Progenitor cell of endocrine pancreas (in vitro differentiated cells): Measurements from ENCODE around the gene ZFP90. TPM values are rescaled to one million over a fixed set of nuclear protein-coding genes. Genes with fewer than 3 reads are reported as not detected.

Source experiments
- DNase-seq: peaks from one replicate; pipeline ENCODE4 v3.0.0; 2021; ENCODE audit warnings: low spot score; ENCODE audit not compliant: unreplicated experiment
- H3K27ac Mint-ChIP-seq: 2 replicates; pipeline ENCODE4 v1.8.0; 2021; ENCODE audit warnings: mild to moderate bottlenecking, moderate library complexity, mixed read lengths
- H3K27me3 Mint-ChIP-seq: 2 replicates; pipeline ENCODE4 v1.8.0; 2021; ENCODE audit warnings: mixed read lengths
- H3K36me3 Mint-ChIP-seq: 2 replicates; pipeline ENCODE4 v1.8.0; 2022; ENCODE audit warnings: mixed read lengths; ENCODE audit not compliant: insufficient read depth
- H3K4me1 Mint-ChIP-seq: 2 replicates; pipeline ENCODE4 v1.8.0; 2021; ENCODE audit warnings: low read depth, mixed read lengths
- H3K4me3 Mint-ChIP-seq: 2 replicates; pipeline ENCODE4 v1.8.0; 2021; ENCODE audit warnings: low read depth, mild to moderate bottlenecking, moderate library complexity, mixed read lengths
- H3K9me3 Mint-ChIP-seq: 2 replicates; pipeline ENCODE4 v1.8.0; 2021; ENCODE audit warnings: low read depth, mixed read lengths
- total RNA-seq: library from RNA; stranded (reverse); gene quantifications from 2 replicates; pipeline ENCODE4 v1.2.1, GENCODE V29; 2021
- TF ChIP-seq, protein P1 (sequence below): fragments of 200-600 bp; sonication (generic); IDR thresholded peaks from one replicate; pipeline ENCODE4 v1.5.0; 2021; ENCODE audit warnings: antibody characterized with exemption, mild to moderate bottlenecking; ENCODE audit not compliant: unreplicated experiment

Gene ZFP90
- total RNA-seq, 1 donor from 2014 or later = 60.3 TPM

DNA sequence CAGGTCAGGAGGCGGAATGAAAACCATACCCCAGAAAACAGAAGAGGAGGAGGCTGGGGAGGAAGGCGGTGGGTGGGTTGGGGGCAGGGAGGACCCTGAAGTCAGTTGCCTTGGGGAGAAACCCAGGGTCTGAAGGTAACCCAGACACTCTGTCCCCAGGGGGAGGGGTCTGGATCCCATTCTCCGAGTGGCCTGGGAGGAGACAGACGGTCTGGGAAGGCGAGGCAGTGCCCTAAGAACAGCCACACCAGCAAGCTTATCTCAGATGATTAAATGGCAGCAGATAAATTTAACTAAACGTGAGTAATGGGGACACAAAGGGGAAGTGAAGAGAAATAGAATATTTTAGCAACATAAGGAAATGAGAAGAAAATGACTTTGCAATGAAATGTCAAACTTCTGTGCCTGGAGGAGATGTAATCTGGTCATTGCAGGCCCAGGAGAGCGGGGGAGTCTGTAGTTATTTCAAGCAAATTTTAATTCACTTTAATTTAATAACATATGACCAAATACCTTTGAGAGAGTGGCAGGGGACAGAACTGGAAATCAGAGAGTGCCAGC, 21.4 kb upstream of the ZFP90 start:
- Mint-ChIP-seq H3K4me1 (peaks cover 4% of the 10 kb centered on the region), H3K36me3 (no peaks in the 10 kb centered on the region), H3K4me3 (no peak overlapping the region), H3K9me3 (no peaks in the 10 kb centered on the region), H3K27ac (no peak overlapping the region), H3K27me3 (peaks cover 10% of the 10 kb centered on the region)
- TF ChIP-seq, protein P1, sequence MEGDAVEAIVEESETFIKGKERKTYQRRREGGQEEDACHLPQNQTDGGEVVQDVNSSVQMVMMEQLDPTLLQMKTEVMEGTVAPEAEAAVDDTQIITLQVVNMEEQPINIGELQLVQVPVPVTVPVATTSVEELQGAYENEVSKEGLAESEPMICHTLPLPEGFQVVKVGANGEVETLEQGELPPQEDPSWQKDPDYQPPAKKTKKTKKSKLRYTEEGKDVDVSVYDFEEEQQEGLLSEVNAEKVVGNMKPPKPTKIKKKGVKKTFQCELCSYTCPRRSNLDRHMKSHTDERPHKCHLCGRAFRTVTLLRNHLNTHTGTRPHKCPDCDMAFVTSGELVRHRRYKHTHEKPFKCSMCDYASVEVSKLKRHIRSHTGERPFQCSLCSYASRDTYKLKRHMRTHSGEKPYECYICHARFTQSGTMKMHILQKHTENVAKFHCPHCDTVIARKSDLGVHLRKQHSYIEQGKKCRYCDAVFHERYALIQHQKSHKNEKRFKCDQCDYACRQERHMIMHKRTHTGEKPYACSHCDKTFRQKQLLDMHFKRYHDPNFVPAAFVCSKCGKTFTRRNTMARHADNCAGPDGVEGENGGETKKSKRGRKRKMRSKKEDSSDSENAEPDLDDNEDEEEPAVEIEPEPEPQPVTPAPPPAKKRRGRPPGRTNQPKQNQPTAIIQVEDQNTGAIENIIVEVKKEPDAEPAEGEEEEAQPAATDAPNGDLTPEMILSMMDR = no peak
- no peak for DNase-seq

DNA sequence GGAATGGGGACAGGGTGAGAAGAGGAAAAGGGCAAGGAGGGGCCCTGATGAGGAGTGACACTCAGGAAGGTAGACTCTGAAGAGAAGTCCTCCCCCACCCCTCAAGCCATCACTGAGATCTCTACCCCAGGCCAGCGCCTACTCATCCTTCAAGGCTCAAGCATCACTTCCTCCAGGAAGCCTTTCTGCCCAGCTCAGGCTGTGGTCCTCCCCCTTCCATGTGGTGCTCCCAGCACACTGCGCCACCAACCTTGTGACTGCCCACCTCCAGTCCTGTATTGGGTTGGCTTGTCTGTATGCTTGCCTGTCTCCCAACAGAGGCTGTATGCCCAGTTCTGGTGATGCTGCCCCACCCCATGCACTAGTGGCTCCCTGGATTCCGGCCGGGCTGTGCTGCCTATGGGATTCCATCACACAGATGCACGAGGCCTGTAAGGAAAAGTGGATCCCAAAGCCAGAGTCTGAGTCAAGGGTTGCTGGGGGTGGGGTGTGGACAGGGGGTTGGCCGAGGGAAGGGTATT, 19.8 kb upstream of the ZFP90 start:
- Mint-ChIP-seq H3K4me1 (peaks cover 4% of the 10 kb centered on the region), H3K9me3 (no peaks in the 10 kb centered on the region), H3K27ac (no peak overlapping the region), H3K27me3 (peaks cover 7% of the 10 kb centered on the region), H3K4me3 (no peak overlapping the region), H3K36me3 (no peaks in the 10 kb centered on the region)
- no peak for DNase-seq
- TF ChIP-seq, protein P1 = no peak

DNA sequence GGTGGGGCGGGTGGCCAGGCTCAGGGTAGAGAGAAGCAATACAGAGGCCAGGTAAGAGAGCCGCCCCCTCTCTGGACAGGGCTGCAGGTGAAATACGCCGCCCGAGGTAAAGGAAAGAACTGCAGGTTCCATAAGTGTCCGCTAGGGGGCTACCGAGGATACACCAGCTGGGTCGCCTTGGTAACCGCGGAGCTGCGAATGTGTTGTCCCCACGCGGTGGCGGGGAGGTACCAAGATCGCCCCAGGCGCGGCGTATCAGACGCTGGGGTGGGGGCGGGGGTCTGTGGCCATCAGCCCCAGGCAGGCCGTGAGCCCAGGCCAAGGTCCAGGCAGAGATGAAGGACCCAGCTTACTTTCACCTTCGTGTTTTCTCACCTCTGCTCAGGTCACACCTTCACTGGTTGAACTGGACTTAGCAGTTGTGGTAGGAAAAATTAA, 18.4 kb upstream of the ZFP90 start:
- Mint-ChIP-seq H3K4me3 (no peak overlapping the region), H3K36me3 (no peaks in the 10 kb centered on the region), H3K9me3 (no peaks in the 10 kb centered on the region), H3K4me1 (peaks cover 4% of the 10 kb centered on the region), H3K27ac (no peak overlapping the region), H3K27me3 (peaks cover 7% of the 10 kb centered on the region)
- TF ChIP-seq, protein P1 = peak; percentile 99
- peak; percentile 82 for DNase-seq

DNA sequence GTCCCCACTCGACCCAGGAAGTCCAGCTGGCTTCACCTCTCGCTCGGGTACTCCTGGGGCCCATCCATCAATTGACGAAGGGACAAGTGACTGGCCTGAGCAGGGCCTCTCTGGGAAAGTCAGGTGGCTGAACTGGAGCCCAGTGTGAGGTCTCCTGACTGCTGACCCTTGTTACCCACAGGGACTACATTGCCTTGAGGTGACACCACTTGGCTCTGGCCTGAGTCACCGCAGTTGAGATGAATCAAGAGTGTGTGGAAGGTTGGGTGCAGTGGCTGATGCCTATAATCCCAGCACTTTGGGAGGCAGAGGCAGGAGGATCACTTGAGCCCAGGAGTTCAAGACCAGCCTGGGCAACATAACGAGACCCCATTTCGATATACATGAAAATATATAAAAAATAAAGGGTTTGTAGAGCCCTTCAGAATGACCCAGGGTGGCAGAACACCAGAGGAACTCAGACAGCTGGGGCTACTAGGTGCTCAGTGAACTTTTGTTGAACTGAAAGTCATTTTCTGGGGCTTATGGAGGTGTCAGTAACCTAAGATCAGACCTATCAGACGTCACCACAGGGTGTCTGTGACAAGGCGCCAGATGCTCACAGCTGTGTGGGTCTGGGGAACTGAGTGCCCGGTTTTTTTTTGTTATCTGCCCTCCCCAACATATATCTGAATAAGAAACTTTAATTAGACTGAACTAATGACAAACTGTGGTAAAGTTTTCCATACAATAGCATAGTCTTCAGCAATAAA, 14.8 kb upstream of the ZFP90 start:
- TF ChIP-seq, protein P1 = no peak
- Mint-ChIP-seq H3K4me3 (no peak overlapping the region), H3K36me3 (no peaks in the 10 kb centered on the region), H3K9me3 (no peaks in the 10 kb centered on the region), H3K27me3 (peaks cover 7% of the 10 kb centered on the region), H3K4me1 (peaks cover 3% of the 10 kb centered on the region), H3K27ac (no peak overlapping the region)
- DNase-seq = no peak

DNA sequence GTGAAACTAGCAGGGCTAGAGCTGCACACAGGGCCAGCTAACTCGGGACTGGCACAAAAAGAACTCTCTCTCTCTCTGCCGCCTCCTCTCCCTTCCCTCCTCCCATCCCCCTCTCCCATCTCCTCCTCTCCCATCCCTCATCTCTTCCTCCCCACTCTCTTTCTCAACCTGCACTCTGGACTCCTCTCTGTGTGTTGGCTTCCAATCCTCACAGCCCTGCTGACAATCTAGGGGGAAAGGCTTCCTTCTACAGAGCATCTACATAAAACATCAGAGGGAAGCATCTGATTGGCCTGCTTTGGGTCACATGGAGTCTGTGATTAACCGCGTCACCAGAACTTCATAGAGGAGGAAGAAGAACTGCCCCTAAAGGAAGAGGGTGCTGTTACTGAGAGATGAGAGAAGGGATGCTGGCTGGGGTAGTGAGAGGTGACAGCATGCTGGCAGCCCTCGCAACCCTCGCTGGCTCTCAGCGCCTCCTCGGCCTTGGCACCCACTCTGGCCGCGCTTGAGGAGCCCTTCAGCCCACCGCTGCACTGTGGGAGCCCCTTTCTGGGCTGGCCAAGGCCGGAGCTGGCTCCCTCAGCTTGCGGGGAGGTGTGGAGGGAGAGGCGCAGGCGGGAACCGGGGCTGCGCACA, 12.8 kb upstream of the ZFP90 start:
- Mint-ChIP-seq H3K27me3 (peaks cover 4% of the 10 kb centered on the region), H3K9me3 (no peaks in the 10 kb centered on the region), H3K27ac (no peak overlapping the region), H3K4me3 (no peak overlapping the region), H3K4me1 (peaks cover 10% of the 10 kb centered on the region), H3K36me3 (no peaks in the 10 kb centered on the region)
- TF ChIP-seq, protein P1 = no peak
- DNase-seq = no peak
